Neuronal stem cell (in vitro differentiated cells): ENCODE results near the gene NSD1.

Experiments
- DNase-seq: peaks from one replicate; pipeline ENCODE4 v3.0.0-alpha.2; 2013; ENCODE audit warnings: low spot score
- H2AFZ ChIP-seq: one replicate; pipeline ENCODE4 v1.6.1; 2013; ENCODE audit warnings: mild to moderate bottlenecking, low read length, inconsistent platforms
- H2AK5ac ChIP-seq: 2 replicates; pipeline ENCODE4 v1.6.1; 2013; ENCODE audit warnings: low read depth, mild to moderate bottlenecking, inconsistent platforms, low read length, moderate library complexity, mixed read lengths
- H2BK120ac ChIP-seq: 2 replicates; pipeline ENCODE4 v1.6.1; 2013; ENCODE audit warnings: low read depth, mild to moderate bottlenecking, inconsistent platforms, low read length, moderate library complexity, mixed read lengths
- H2BK12ac ChIP-seq: one replicate; pipeline ENCODE4 v1.6.1; 2013; ENCODE audit warnings: low read length, inconsistent platforms
- H2BK15ac ChIP-seq: 2 replicates; pipeline ENCODE4 v1.6.1; 2013; ENCODE audit warnings: mild to moderate bottlenecking, low read length, inconsistent platforms, mixed read lengths
- H2BK5ac ChIP-seq: one replicate; pipeline ENCODE4 v1.6.1; 2013; ENCODE audit warnings: inconsistent platforms, mild to moderate bottlenecking, low read length, moderate library complexity
- H3K14ac ChIP-seq: one replicate; pipeline ENCODE4 v1.6.1; 2013; ENCODE audit warnings: low read length, inconsistent platforms
- H3K18ac ChIP-seq: 2 replicates; pipeline ENCODE4 v1.6.1; 2013; ENCODE audit warnings: low read length, inconsistent platforms
- H3K23ac ChIP-seq: 2 replicates; pipeline ENCODE4 v1.6.1; 2013; ENCODE audit warnings: low read depth, mild to moderate bottlenecking, mixed read lengths, low read length, inconsistent platforms; ENCODE audit not compliant: poor library complexity
- H3K27ac ChIP-seq: replicated peaks from 3 replicates; pipeline ENCODE4 v1.5.1; 2013; ENCODE audit warnings: low read length, inconsistent platforms
- H3K27me3 ChIP-seq, 3 experiments: 2 replicates each; pipeline ENCODE4 v1.6.1; 2013; ENCODE audit warnings: low read length in 3 of 3, mild to moderate bottlenecking in 2 of 3, inconsistent platforms in 1 of 3, low read depth in 1 of 3, mixed read lengths in 1 of 3, moderate library complexity in 1 of 3; ENCODE audit not compliant: control insufficient read depth in 3 of 3, insufficient read depth in 3 of 3
- H3K36me3 ChIP-seq, 2 donors: replicated peaks in 1 of 2; 2 replicates each; pipeline ENCODE4 v1.6.1; 2013; ENCODE audit warnings: low read length in 2 of 2; ENCODE audit not compliant: control insufficient read depth in 2 of 2, insufficient read depth in 2 of 2
- H3K4ac ChIP-seq: 2 replicates; pipeline ENCODE4 v1.6.1; 2013; ENCODE audit warnings: inconsistent platforms, mild to moderate bottlenecking, low read length, moderate library complexity
- H3K4me1 ChIP-seq, 2 donors: 1 replicate in 1 of 2; 2 replicates in 1 of 2; pipeline ENCODE4 v1.6.1; 2013; ENCODE audit warnings: low read length in 2 of 2, low read depth in 1 of 2; ENCODE audit not compliant: control insufficient read depth in 2 of 2, insufficient read depth in 1 of 2
- H3K4me2 ChIP-seq: one replicate; pipeline ENCODE4 v1.6.1; 2013; ENCODE audit warnings: mild to moderate bottlenecking, low read length, inconsistent platforms; ENCODE audit not compliant: insufficient read depth, poor library complexity, severe bottlenecking
- H3K4me3 ChIP-seq, 2 donors: 2 replicates each; pipeline ENCODE4 v1.5.1; 2013; ENCODE audit warnings: low read length in 2 of 2, mild to moderate bottlenecking in 2 of 2, inconsistent platforms in 1 of 2, moderate library complexity in 1 of 2
- H3K79me1 ChIP-seq: one replicate; pipeline ENCODE4 v1.6.1; 2013; ENCODE audit warnings: low read depth, mild to moderate bottlenecking, inconsistent platforms, low read length, moderate library complexity
- H3K9ac ChIP-seq: one replicate; pipeline ENCODE4 v1.6.1; 2013; ENCODE audit warnings: mild to moderate bottlenecking, low read depth, low read length, inconsistent platforms; ENCODE audit not compliant: poor library complexity
- H3K9me3 ChIP-seq, 2 donors: replicated peaks in 1 of 2; 2 replicates each; pipeline versions ENCODE3 to v1.6.1; 2013; ENCODE audit warnings: low read length in 2 of 2, mild to moderate bottlenecking in 2 of 2, inconsistent platforms in 1 of 2, low read depth in 1 of 2, mixed read lengths in 1 of 2, moderate library complexity in 1 of 2; ENCODE audit not compliant: control insufficient read depth in 2 of 2, insufficient read depth in 1 of 2
- H4K8ac ChIP-seq: one replicate; pipeline ENCODE4 v1.6.1; 2013; ENCODE audit warnings: low read depth, mild to moderate bottlenecking, inconsistent platforms, low read length, moderate library complexity
- H4K91ac ChIP-seq: one replicate; pipeline ENCODE4 v1.6.1; 2013; ENCODE audit warnings: low read length, low read depth, mild to moderate bottlenecking, inconsistent platforms; ENCODE audit not compliant: poor library complexity
- WGBS, 2 donors: extraction: QIAGEN DNeasy Blood & Tissue Kit; methylation state at CpG; one replicate each; pipeline ENCODE4 v1.1.7; 2013; ENCODE audit warnings: missing lambda C conversion rate in 2 of 2, mixed read lengths in 1 of 2; ENCODE audit not compliant: insufficient read length in 2 of 2, insufficient replicate concordance in 1 of 2; ENCODE audit errors: extremely low coverage in 2 of 2; 5-methylcytosine and 5-hydroxymethylcytosine counted together

NSD1 gene

GRCh38 chr5:177093082-177093712 is 40.4 kb upstream of the NSD1 start:
- Histone ChIP-seq H3K36me3 (peaks cover 0 to 19% of the 10 kb centered on the region in 2 donors), H3K27ac (no peak overlapping the region), H3K4me1 (peaks cover 3 to 14% of the 10 kb centered on the region in 2 donors), H4K91ac (no peak overlapping the region), H2BK120ac (no peak overlapping the region), H2BK12ac (peak overlapping the region; percentile 42), H3K4me2 (no peak overlapping the region), H4K8ac (peak overlapping the region; percentile 74), H2AFZ (no peak overlapping the region), H3K4ac (no peak overlapping the region), H3K14ac (peak overlapping the region; percentile 97), H3K18ac (no peak overlapping the region), H3K9ac (no peak overlapping the region), H3K9me3 (no peaks in the 10 kb centered on the region), H3K23ac (peak overlapping the region; percentile 70), H2AK5ac (no peak overlapping the region), H2BK5ac (no peak overlapping the region), H2BK15ac (no peak overlapping the region), H3K79me1 (peaks cover 3% of the 10 kb centered on the region), H3K27me3 (peaks cover 0 to 53% (median 2%) of the 10 kb centered on the region in 3 experiments), H3K4me3 (no peak overlapping the region)
- no peak for DNase-seq
- WGBS, 2 donors = no CpG with 5 or more reads among the region's 40 CpGs

DNA sequence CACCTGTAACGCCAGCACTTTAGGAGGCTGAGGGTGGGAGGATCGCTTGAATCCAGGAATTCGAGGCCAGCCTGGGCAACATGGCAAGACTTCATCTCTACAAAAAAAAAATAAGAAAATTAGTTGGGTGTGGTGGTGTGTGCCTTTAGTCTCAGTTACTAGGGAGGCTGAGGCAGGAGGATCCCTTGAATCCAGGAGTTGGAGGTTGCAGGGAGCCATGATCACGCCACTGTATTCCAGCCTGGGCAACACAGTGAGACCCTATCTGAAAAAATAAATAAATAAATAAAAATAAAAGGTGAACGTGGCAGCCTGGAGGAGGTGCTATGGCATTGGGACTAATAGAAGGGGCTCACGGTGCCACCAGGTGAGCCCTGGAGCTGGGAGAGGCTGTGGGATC is 39.8 kb upstream of the NSD1 start:
- Histone ChIP-seq H3K79me1 (peaks cover 3% of the 10 kb centered on the region), H3K4me2 (no peak overlapping the region), H3K4me1 (peaks cover 5 to 15% of the 10 kb centered on the region in 2 donors), H3K9me3 (no peaks in the 10 kb centered on the region), H4K91ac (no peak overlapping the region), H3K14ac (no peak overlapping the region), H3K18ac (no peak overlapping the region), H3K27ac (no peak overlapping the region), H3K4ac (no peak overlapping the region), H3K36me3 (peaks cover 0 to 17% of the 10 kb centered on the region in 2 donors), H2AFZ (no peak overlapping the region), H4K8ac (no peak overlapping the region), H3K27me3 (peaks cover 0 to 53% (median 2%) of the 10 kb centered on the region in 3 experiments), H2BK15ac (no peak overlapping the region), H3K9ac (no peak overlapping the region), H3K4me3 (no peak overlapping the region), H2BK5ac (no peak overlapping the region), H2BK12ac (no peak overlapping the region), H3K23ac (peak overlapping the region; percentile 70), H2BK120ac (no peak overlapping the region), H2AK5ac (no peak overlapping the region)
- WGBS, 2 donors = no CpG with 5 or more reads among the region's 6 CpGs
- no peak for DNase-seq

DNA sequence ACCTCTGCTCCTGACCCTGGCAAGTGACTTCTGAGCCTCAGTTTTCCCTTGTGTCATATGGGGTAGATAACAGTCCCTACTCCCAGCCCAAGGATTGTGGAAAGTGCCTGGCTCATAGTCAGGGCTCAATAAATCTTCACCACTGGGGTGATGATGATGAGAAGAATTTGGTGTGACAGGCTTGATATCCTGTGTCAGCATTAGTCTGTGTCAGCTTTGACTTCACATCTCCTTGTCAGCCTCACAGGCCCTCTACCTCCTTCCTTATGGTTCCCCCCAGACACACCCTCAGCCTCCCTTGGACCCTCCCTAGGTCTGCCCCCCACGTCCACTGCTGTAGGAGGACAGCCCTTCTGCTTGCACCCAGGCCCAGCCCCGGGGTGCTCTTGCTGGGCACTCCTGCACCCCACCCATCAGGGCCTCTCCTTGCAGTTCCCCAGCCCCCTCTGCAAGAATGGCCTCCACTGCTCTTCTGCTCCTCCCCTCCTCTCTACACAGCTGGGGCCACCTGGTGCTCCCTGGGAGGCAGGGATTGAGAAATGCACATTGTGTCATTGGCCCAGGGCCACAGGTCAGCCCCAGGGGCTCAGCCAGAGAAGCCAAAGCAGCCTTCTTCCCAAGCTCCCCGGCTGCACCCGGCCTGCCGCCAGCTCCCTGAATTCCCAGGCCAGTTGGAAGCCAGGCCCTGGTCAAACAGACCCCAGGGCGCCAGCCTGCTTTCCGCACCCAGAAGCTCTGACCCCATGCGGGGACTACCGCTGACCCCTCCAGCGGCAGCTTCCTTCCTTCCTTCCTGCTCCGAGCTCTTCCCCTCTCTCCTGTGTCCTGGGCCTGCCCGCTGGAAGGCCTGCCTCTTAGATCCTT is 39.1 kb upstream of the NSD1 start:
- no peak overlapping the region for H3K4ac ChIP-seq
- peak overlapping the region; percentile 21 for H3K18ac ChIP-seq
- no peak overlapping the region for H2BK120ac ChIP-seq
- H3K27me3 ChIP-seq = peaks cover 0 to 52% (median 2%) of the 10 kb centered on the region in 3 experiments
- DNase-seq = no peak
- peaks cover 5 to 15% of the 10 kb centered on the region in 2 donors for H3K4me1 ChIP-seq
- H2BK5ac ChIP-seq = no peak overlapping the region
- H3K14ac ChIP-seq = peak overlapping the region; percentile 21
- no peak overlapping the region for H4K8ac ChIP-seq
- peak overlapping the region; percentile 53 for H3K9ac ChIP-seq
- WGBS, 2 donors = no CpG with 5 or more reads among the region's 12 CpGs
- H2BK15ac ChIP-seq = no peak overlapping the region
- no peaks in the 10 kb centered on the region for H3K9me3 ChIP-seq
- no peak overlapping the region for H4K91ac ChIP-seq
- H3K4me2 ChIP-seq = no peak overlapping the region
- H2AFZ ChIP-seq = peak overlapping the region; percentile 39
- peaks cover 0 to 17% of the 10 kb centered on the region in 2 donors for H3K36me3 ChIP-seq
- no peak overlapping the region for H2BK12ac ChIP-seq
- no peak overlapping the region for H2AK5ac ChIP-seq
- peak overlapping the region; percentile 38 for H3K27ac ChIP-seq
- H3K23ac ChIP-seq = no peak overlapping the region
- H3K79me1 ChIP-seq = peaks cover 3% of the 10 kb centered on the region
- H3K4me3 ChIP-seq = no peak overlapping the region

GRCh38 chr5:177095088-177095669 is 38.4 kb upstream of the NSD1 start:
- no peak overlapping the region for H2BK5ac ChIP-seq
- WGBS, 2 donors = no CpG with 5 or more reads among the region's 28 CpGs

More at GRCh38 chr5:177095088-177095669, 38.4 kb upstream of the NSD1 start:
- Histone ChIP-seq H4K91ac (no peak overlapping the region), H3K4me1 (peaks cover 5 to 13% of the 10 kb centered on the region in 2 donors), H3K79me1 (peaks cover 3% of the 10 kb centered on the region), H3K4me3 (no peak overlapping the region), H3K18ac (peak overlapping the region; percentile 61), H2BK12ac (no peak overlapping the region), H3K27ac (peak overlapping the region; percentile 38), H3K9ac (peak overlapping the region; percentile 53), H2AFZ (no peak overlapping the region), H3K27me3 (peaks cover 0 to 47% (median 0%) of the 10 kb centered on the region in 3 experiments), H2BK120ac (peak overlapping the region; percentile 17), H3K23ac (peak overlapping the region; percentile 85), H2BK15ac (peak overlapping the region; percentile 62), H3K14ac (peak overlapping the region; percentile 57), H3K4me2 (no peak overlapping the region), H3K4ac (no peak overlapping the region), H2AK5ac (peak overlapping the region; percentile 88), H3K9me3 (no peaks in the 10 kb centered on the region), H3K36me3 (peaks cover 0 to 13% of the 10 kb centered on the region in 2 donors), H4K8ac (no peak overlapping the region)
- no peak for DNase-seq
